Activated naive CD4-positive, alpha-beta T cell treated with anti-CD3 and anti-CD28 coated beads, Interleukin-2, amount 10 ng/mL, durations not matched to agents 7 days and 5 days (primary cell): Measurements from ENCODE around the gene CUL7.
"Not testable (repeated sequence)": the region's sequence is repeated elsewhere in the genome, so short reads cannot be mapped to it uniquely, and the experiment has no call there.

Experiments used
- CTCF ChIA-PET: fragments of 350-600 bp; sonication (Branson Sonifier 250); formaldehyde crosslinking; loops from one replicate; lab custom pipeline; 2021; ENCODE audit warnings: antibody characterized with exemption; lab: Charles Lee
- DNase-seq: peaks from one replicate; pipeline ENCODE4 v3.0.0-alpha.2; 2020
- H3K27ac Mint-ChIP-seq: one replicate; pipeline ENCODE4 v1.8.0; 2021; ENCODE audit warnings: mild to moderate bottlenecking, moderate library complexity, mixed read lengths
- H3K27me3 Mint-ChIP-seq: one replicate; pipeline ENCODE4 v1.8.0; 2021; ENCODE audit warnings: mild to moderate bottlenecking, mixed read lengths
- H3K36me3 Mint-ChIP-seq: one replicate; pipeline ENCODE4 v1.8.0; 2021; ENCODE audit warnings: mixed read lengths
- H3K4me1 Mint-ChIP-seq: one replicate; pipeline ENCODE4 v1.8.0; 2021; ENCODE audit warnings: mixed read lengths
- H3K4me3 Mint-ChIP-seq: one replicate; pipeline ENCODE4 v1.8.0; 2021; ENCODE audit warnings: mild to moderate bottlenecking, moderate library complexity, mixed read lengths
- H3K9me3 Mint-ChIP-seq: one replicate; pipeline ENCODE4 v1.8.0; 2021; ENCODE audit warnings: mixed read lengths

The CUL7 gene

GRCh38 chr6:43009124-43009523, 44.5 kb downstream of the CUL7 start:
- peak; percentile 63 for DNase-seq
- Mint-ChIP-seq H3K27me3 (no peaks in the 10 kb centered on the region), H3K9me3 (no peaks in the 10 kb centered on the region), H3K4me1 (peaks cover 29% of the 10 kb centered on the region), H3K36me3 (peaks cover 50% of the 10 kb centered on the region), H3K4me3 (no peak overlapping the region), H3K27ac (no peak overlapping the region)
- CTCF ChIA-PET: interaction anchor here (2.6 kb wide), 1 partner anchor 134 kb away, joined by 12 read pairs; no protein-coding TSS in a partner anchor

GRCh38 chr6:43007126-43007525, 46.5 kb downstream of the CUL7 start:
- Mint-ChIP-seq H3K27me3 (no peaks in the 10 kb centered on the region), H3K4me1 (peaks cover 14% of the 10 kb centered on the region), H3K36me3 (peaks cover 40% of the 10 kb centered on the region), H3K9me3 (no peaks in the 10 kb centered on the region), H3K27ac (no peak overlapping the region), H3K4me3 (no peak overlapping the region)
- DNase-seq: no peak
- CTCF ChIA-PET: interaction anchor here (2.8 kb wide), 1 partner anchor 137 kb away, joined by 6 read pairs; no protein-coding TSS in a partner anchor

- no peak overlapping the region for H3K4me3 Mint-ChIP-seq
- CTCF ChIA-PET: interaction anchor here (1.0 to 2.8 kb wide), 2 partner anchors 15 to 138 kb away, joined by 3 to 6 read pairs; no protein-coding TSS in a partner anchor
- no peak overlapping the region for H3K27ac Mint-ChIP-seq
- H3K4me1 Mint-ChIP-seq: peaks cover 6% of the 10 kb centered on the region
- H3K36me3 Mint-ChIP-seq: peaks cover 33% of the 10 kb centered on the region
- no peaks in the 10 kb centered on the region for H3K9me3 Mint-ChIP-seq
- no peak for DNase-seq
- H3K27me3 Mint-ChIP-seq: no peaks in the 10 kb centered on the region
These were observed 47.4 kb downstream of the CUL7 start for GRCh38 chr6:43006251-43006650.

GRCh38 chr6:43005844-43006243, 47.8 kb downstream of the CUL7 start:
- H3K4me3 Mint-ChIP-seq: no peak overlapping the region
- DNase-seq: no peak
- peaks cover 33% of the 10 kb centered on the region for H3K36me3 Mint-ChIP-seq
- H3K27me3 Mint-ChIP-seq: no peaks in the 10 kb centered on the region
- H3K9me3 Mint-ChIP-seq: no peaks in the 10 kb centered on the region
- CTCF ChIA-PET: interaction anchor here (1.0 to 2.8 kb wide), 2 partner anchors 14 to 138 kb away, joined by 3 to 6 read pairs; no protein-coding TSS in a partner anchor
- peak overlapping the region; percentile 62 for H3K27ac Mint-ChIP-seq
- H3K4me1 Mint-ChIP-seq: peaks cover 6% of the 10 kb centered on the region

GRCh38 chr6:43001843-43002242, 51.8 kb downstream of the CUL7 start:
- no peak for DNase-seq
- Mint-ChIP-seq H3K36me3 (peaks cover 9% of the 10 kb centered on the region), H3K4me1 (peaks cover 3% of the 10 kb centered on the region), H3K27me3 (no peaks in the 10 kb centered on the region), H3K4me3 (no peak overlapping the region), H3K27ac (no peak overlapping the region), H3K9me3 (no peaks in the 10 kb centered on the region)
- CTCF ChIA-PET: interaction anchor here (0.6 to 0.7 kb wide), 2 partner anchors 22 to 169 kb away, joined by 3 read pairs; partner anchors contain the start of gene PEX6

- H3K27ac Mint-ChIP-seq, H3K4me1 Mint-ChIP-seq, H3K4me3 Mint-ChIP-seq, H3K9me3 Mint-ChIP-seq, DNase-seq, H3K27me3 Mint-ChIP-seq, CTCF ChIA-PET: not testable (repeated sequence)
- H3K36me3 Mint-ChIP-seq: peaks cover 11% of the 10 kb centered on the region
These were observed 55.4 kb downstream of the CUL7 start for GRCh38 chr6:42998205-42998604.

GRCh38 chr6:42996513-42996912, 57.1 kb downstream of the CUL7 start:
- DNase-seq: no peak
- Mint-ChIP-seq H3K4me1 (peaks cover 2% of the 10 kb centered on the region), H3K9me3 (no peaks in the 10 kb centered on the region), H3K27me3 (no peaks in the 10 kb centered on the region), H3K4me3 (no peak overlapping the region), H3K36me3 (peaks cover 12% of the 10 kb centered on the region), H3K27ac (no peak overlapping the region)
- CTCF ChIA-PET: interaction anchor here (0.9 to 1.5 kb wide), 2 partner anchors 11 to 94 kb away, joined by 3 read pairs; no protein-coding TSS in a partner anchor

- CTCF ChIA-PET: no interaction called here
- Mint-ChIP-seq H3K27me3 (no peaks in the 10 kb centered on the region), H3K36me3 (peaks cover 28% of the 10 kb centered on the region), H3K27ac (no peak overlapping the region), H3K9me3 (no peaks in the 10 kb centered on the region), H3K4me1 (peaks cover 5% of the 10 kb centered on the region), H3K4me3 (no peak overlapping the region)
- DNase-seq: no peak
These were observed 60.2 kb downstream of the CUL7 start for GRCh38 chr6:42993445-42993844.

GRCh38 chr6:42989923-42990322, 63.7 kb downstream of the CUL7 start:
- CTCF ChIA-PET: no interaction called here
- Mint-ChIP-seq H3K4me1 (peaks cover 38% of the 10 kb centered on the region), H3K27ac (no peak overlapping the region), H3K36me3 (peaks cover 44% of the 10 kb centered on the region), H3K4me3 (no peak overlapping the region), H3K9me3 (no peaks in the 10 kb centered on the region), H3K27me3 (no peaks in the 10 kb centered on the region)
- no peak for DNase-seq

- no peak overlapping the region for H3K4me3 Mint-ChIP-seq
- H3K27ac Mint-ChIP-seq: no peak overlapping the region
- H3K36me3 Mint-ChIP-seq: peaks cover 42% of the 10 kb centered on the region
- CTCF ChIA-PET: interaction anchor here (1.8 kb wide), 1 partner anchor 155 kb away, joined by 5 read pairs; no protein-coding TSS in a partner anchor
- DNase-seq: no peak
- H3K27me3 Mint-ChIP-seq: no peaks in the 10 kb centered on the region
- peaks cover 42% of the 10 kb centered on the region for H3K4me1 Mint-ChIP-seq
- H3K9me3 Mint-ChIP-seq: no peaks in the 10 kb centered on the region
These were observed 65.1 kb downstream of the CUL7 start for GRCh38 chr6:42988486-42989020.
